ENCODE measurements around the gene CTDSP1. TPM values are rescaled to one million over a fixed set of nuclear protein-coding genes. Genes with fewer than 3 reads are reported as not detected.

CTDSP1 gene
- total and polyA plus RNA-seq, 8 donors: 122 to 160 (median 146) TPM

DNA sequence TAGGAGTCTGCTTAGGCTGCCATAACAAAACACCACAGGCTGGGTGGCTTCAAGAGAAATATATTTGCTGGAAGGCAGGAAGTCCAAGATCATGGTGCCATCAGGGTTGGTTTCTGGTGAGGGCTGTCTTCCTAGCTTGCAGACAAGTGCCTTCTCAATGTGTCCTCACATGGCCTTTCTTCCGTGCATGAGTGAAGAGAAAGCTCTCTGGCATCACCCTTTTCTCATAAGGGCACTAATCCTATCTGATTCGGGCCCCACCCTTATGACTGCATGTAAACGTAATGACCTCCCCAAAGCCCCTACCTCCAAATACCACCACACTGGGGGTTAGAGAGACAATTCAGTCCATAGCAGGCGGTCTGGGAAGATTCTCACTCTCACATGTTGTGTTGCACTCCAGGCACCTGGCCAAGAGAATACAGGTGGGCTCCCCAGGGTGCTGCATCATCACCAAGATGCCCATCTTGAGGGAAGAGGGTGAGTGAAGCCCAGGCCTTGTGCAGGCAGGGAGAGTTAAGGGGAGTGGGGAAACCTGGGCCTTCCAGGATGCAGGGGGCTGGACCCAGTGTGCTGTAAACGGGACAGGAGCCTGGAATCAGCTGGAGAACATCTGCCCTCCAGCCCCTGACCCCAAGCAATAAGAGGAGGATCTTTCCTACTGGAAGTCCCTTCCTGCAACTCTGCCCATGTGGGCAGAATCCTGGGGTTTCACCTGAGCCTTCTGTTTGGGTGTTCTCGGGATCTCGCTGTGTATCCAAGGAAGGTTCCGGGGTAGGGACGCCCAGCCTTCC, 32.9 kb upstream of the CTDSP1 start:
- TF ChIP-seq, protein P1, sequence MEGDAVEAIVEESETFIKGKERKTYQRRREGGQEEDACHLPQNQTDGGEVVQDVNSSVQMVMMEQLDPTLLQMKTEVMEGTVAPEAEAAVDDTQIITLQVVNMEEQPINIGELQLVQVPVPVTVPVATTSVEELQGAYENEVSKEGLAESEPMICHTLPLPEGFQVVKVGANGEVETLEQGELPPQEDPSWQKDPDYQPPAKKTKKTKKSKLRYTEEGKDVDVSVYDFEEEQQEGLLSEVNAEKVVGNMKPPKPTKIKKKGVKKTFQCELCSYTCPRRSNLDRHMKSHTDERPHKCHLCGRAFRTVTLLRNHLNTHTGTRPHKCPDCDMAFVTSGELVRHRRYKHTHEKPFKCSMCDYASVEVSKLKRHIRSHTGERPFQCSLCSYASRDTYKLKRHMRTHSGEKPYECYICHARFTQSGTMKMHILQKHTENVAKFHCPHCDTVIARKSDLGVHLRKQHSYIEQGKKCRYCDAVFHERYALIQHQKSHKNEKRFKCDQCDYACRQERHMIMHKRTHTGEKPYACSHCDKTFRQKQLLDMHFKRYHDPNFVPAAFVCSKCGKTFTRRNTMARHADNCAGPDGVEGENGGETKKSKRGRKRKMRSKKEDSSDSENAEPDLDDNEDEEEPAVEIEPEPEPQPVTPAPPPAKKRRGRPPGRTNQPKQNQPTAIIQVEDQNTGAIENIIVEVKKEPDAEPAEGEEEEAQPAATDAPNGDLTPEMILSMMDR (IDR thresholded peaks at IDR 0.05): no peak
- H3K36me3 ChIP-seq: no peaks in the 10 kb centered on the region
- peaks cover 24 to 80% of the 10 kb centered on the region in 2 donors for H3K4me1 ChIP-seq
- peaks cover 0 to 6% of the 10 kb centered on the region in 2 donors for H3K9me3 ChIP-seq
- intact Hi-C loops (cut with DNase I): no loop called here
- H3K27me3 ChIP-seq: no peaks in the 10 kb centered on the region
- DNase-seq (no peak), ATAC-seq (no peak)
- H3K4me3 ChIP-seq: peak overlapping the region; percentile 26 to 50
- peak overlapping the region; percentile 93 to 99 for H3K27ac ChIP-seq

DNA sequence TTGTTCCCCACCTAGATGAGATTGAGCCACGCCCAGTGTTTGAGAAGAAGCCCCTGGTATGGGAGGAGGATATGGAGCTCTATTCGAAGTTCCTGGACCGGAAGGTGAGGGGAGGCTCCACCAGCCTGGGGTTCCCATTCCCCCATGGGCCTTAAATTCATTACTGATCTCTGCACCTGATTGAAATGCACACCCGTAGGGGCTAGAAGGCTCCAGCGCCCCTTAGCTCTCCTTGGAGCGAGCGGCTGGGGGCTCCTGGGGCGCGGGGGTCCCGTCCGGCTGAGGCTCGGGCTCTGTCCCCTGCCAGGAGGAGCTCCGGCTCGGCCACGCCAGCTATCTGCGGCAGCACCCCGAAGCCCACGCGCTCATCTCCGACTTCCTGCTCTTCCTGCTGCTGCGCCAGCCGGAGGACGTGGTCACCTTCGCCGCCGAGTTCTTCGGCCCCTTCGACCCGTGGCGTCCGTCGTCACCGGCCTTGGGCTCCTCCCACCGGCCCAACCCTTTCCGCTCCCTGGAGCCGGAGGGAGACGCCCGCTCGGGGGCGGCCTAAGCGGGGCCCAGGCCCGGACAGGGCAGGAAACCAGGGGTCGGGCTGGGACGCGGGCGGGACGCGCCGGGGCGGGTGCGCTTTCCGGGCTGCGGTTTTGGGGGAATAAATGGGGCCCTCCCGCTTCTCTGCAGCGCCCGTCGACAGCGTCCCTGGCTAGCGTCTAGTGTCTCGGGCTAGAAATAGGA, 32.1 kb upstream of the CTDSP1 start:
- no peaks in the 10 kb centered on the region for H3K27me3 ChIP-seq
- peaks cover 24 to 80% of the 10 kb centered on the region in 2 donors for H3K4me1 ChIP-seq
- H3K9me3 ChIP-seq: peaks cover 0 to 6% of the 10 kb centered on the region in 2 donors
- H3K4me3 ChIP-seq: peak overlapping the region; percentile 26 to 50
- peak overlapping the region; percentile 93 to 99 for H3K27ac ChIP-seq
- TF ChIP-seq, protein P1 (IDR thresholded peaks at IDR 0.05): peak in 1 of 2 donors; percentile 21
- ATAC-seq (peak; percentile 91), DNase-seq (peak; percentile 79 to 99 (median 94))
- intact Hi-C loops (cut with DNase I): no loop called here
- H3K36me3 ChIP-seq: no peaks in the 10 kb centered on the region

DNA sequence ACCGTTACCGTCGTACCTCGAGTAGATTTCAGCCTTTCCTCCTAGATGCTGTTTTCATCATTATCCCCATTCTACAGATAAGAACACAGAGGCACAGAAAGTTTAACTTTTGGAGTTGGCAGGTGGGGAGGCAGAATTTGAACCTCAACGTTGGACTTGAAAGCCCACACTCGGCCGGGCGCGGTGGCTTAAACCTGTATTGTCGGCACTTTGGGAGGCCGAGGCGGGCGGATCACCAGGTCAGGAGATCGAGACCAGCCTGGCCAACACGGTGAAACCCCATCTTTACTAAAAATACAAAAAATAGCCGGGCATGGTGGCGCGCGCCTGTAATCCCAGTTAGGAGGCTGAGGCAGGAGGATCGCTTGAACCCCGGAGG, 31.5 kb upstream of the CTDSP1 start:
- DNase-seq: no peak
- peak overlapping the region; percentile 26 to 50 for H3K4me3 ChIP-seq
- no peaks in the 10 kb centered on the region for H3K27me3 ChIP-seq
- H3K27ac ChIP-seq: peak overlapping the region; percentile 93 to 99
- no peaks in the 10 kb centered on the region for H3K36me3 ChIP-seq
- TF ChIP-seq, protein P1 (IDR thresholded peaks at IDR 0.05): no peak
- peaks cover 24 to 79% of the 10 kb centered on the region in 2 donors for H3K4me1 ChIP-seq
- peaks cover 0 to 6% of the 10 kb centered on the region in 2 donors for H3K9me3 ChIP-seq
- no peak for ATAC-seq
- intact Hi-C loops (cut with DNase I): no loop called here

DNA sequence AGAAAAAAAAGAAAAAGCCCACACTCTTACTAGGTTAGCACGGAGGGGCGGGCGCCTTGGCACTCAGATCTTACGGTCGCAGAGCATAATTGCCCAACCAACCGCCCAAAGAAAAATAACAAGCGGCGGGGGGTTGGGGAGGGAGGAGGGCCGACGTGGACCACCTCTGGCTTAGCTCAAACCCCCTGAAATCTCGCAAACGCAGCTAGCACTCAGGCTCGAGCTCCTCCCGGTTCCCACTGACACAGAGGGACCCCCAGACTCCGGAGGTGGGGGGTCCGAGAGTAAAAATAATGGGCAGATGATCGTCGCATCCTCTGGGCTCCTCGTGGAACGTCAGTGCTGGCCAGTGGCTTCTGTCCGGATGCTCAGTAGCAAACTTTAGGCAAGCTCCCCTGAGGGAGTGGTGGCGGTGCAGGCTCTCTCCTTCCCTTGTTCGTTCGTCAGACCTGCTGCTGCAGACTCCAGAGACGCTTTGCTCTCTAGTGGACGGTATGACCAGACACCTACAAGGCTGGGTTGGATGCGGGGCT, 31.0 kb upstream of the CTDSP1 start:
- peak in 2 of 4 donors; percentile 39 to 41 for DNase-seq
- Histone ChIP-seq H3K27me3 (no peaks in the 10 kb centered on the region), H3K36me3 (no peaks in the 10 kb centered on the region), H3K4me3 (peak overlapping the region in 1 of 2 donors; percentile 50), H3K27ac (peak overlapping the region; percentile 93 to 99), H3K9me3 (peaks cover 0 to 6% of the 10 kb centered on the region in 2 donors), H3K4me1 (peaks cover 24 to 76% of the 10 kb centered on the region in 2 donors)
- intact Hi-C loops (cut with DNase I): no loop called here
- TF ChIP-seq, protein P1 (IDR thresholded peaks at IDR 0.05): no peak
- peak; percentile 34 for ATAC-seq

DNA sequence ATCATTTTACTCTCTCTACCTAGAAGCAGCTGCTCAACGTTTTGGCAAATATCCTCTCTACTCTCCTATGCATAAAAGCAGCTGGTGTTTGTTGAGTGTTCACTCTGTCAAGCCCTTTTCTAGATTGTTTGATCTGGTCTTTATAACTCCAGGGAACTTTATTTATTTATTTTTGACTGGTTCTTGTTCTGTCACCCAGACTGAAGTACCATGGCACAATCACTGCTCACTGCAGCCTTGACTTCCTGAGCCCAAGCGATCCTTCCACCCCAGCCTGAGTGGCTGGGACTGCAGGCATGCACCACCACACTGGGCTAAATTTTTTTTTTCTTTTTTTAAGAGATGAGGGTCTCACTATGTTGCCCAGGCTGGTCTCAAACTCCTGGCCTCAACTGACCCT, 30.3 kb upstream of the CTDSP1 start:
- DNase-seq (peak in 1 of 4 donors; percentile 64), ATAC-seq (peak; percentile 40)
- H3K4me3 ChIP-seq: peak overlapping the region in 1 of 2 donors; percentile 50

More for the DNA sequence above, 30.3 kb upstream of the CTDSP1 start:
- H3K27ac ChIP-seq: peak overlapping the region; percentile 93 to 99
- no peaks in the 10 kb centered on the region for H3K36me3 ChIP-seq
- peaks cover 24 to 71% of the 10 kb centered on the region in 2 donors for H3K4me1 ChIP-seq
- intact Hi-C loops (cut with DNase I): no loop called here
- TF ChIP-seq, protein P1 (IDR thresholded peaks at IDR 0.05): no peak
- H3K9me3 ChIP-seq: peaks cover 0 to 6% of the 10 kb centered on the region in 2 donors
- no peaks in the 10 kb centered on the region for H3K27me3 ChIP-seq

Measured in left lung (tissue), 10 donors.